A549 (cell line): ENCODE results near the gene SP5.

Experiments
- CBX2 ChIP-seq: fragments of 200-600 bp; sonication (generic); IDR thresholded peaks from 2 replicates; pipeline ENCODE4 v1.6.1; 2016; ENCODE audit warnings: low read depth, mild to moderate bottlenecking, borderline replicate concordance
- JUN ChIP-seq, 2 experiments: fragments of >200 bp; sonication (Bioruptor Twin); formaldehyde crosslinking; IDR thresholded peaks; 2 replicates in 1 of 2; 3 replicates in 1 of 2; pipeline ENCODE4 v1.6.1; 2016 to 2017
- KDM1A ChIP-seq: fragments of 200-600 bp; sonication (generic); IDR thresholded peaks from 2 replicates; pipeline ENCODE4 v1.6.1; 2016; ENCODE audit warnings: low read depth, mild to moderate bottlenecking
- SMC3 ChIP-seq: fragments of >200 bp; sonication (Bioruptor Twin); formaldehyde crosslinking; IDR thresholded peaks from 3 replicates; pipeline ENCODE4 v1.6.1; 2018; ENCODE audit warnings: inconsistent platforms
- ZFP36 ChIP-seq: fragments of 450-650 bp; IDR thresholded peaks from 2 replicates; pipeline ENCODE4 v1.6.1; 2014; ENCODE audit warnings: borderline replicate concordance; ENCODE audit not compliant: partially characterized antibody
- TF ChIP-seq, protein P1 (sequence below): fragments of >200 bp; sonication (Bioruptor Twin); formaldehyde crosslinking; IDR thresholded peaks from 3 replicates; pipeline ENCODE4 v1.5.1; 2016
- TF ChIP-seq, protein P2 (sequence below): fragments of 450-650 bp; IDR thresholded peaks from 2 replicates; pipeline ENCODE4 v1.6.1; 2014; ENCODE audit warnings: antibody characterized with exemption
- TF ChIP-seq, protein P3 (sequence below): fragments of 200-600 bp; sonication (generic); IDR thresholded peaks from 2 replicates; pipeline ENCODE4 v1.6.1; 2016; ENCODE audit warnings: antibody characterized with exemption, mild to moderate bottlenecking, moderate library complexity

- TF ChIP-seq SMC3 (no peak), ZFP36 (no peak), JUN (IDR thresholded peaks at IDR 0.05) (no peak), CBX2 (no peak), KDM1A (no peak)
- TF ChIP-seq, protein P1, sequence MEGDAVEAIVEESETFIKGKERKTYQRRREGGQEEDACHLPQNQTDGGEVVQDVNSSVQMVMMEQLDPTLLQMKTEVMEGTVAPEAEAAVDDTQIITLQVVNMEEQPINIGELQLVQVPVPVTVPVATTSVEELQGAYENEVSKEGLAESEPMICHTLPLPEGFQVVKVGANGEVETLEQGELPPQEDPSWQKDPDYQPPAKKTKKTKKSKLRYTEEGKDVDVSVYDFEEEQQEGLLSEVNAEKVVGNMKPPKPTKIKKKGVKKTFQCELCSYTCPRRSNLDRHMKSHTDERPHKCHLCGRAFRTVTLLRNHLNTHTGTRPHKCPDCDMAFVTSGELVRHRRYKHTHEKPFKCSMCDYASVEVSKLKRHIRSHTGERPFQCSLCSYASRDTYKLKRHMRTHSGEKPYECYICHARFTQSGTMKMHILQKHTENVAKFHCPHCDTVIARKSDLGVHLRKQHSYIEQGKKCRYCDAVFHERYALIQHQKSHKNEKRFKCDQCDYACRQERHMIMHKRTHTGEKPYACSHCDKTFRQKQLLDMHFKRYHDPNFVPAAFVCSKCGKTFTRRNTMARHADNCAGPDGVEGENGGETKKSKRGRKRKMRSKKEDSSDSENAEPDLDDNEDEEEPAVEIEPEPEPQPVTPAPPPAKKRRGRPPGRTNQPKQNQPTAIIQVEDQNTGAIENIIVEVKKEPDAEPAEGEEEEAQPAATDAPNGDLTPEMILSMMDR, result no peak
- TF ChIP-seq, protein P2, sequence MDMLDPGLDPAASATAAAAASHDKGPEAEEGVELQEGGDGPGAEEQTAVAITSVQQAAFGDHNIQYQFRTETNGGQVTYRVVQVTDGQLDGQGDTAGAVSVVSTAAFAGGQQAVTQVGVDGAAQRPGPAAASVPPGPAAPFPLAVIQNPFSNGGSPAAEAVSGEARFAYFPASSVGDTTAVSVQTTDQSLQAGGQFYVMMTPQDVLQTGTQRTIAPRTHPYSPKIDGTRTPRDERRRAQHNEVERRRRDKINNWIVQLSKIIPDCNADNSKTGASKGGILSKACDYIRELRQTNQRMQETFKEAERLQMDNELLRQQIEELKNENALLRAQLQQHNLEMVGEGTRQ, result no peak
- TF ChIP-seq, protein P3, sequence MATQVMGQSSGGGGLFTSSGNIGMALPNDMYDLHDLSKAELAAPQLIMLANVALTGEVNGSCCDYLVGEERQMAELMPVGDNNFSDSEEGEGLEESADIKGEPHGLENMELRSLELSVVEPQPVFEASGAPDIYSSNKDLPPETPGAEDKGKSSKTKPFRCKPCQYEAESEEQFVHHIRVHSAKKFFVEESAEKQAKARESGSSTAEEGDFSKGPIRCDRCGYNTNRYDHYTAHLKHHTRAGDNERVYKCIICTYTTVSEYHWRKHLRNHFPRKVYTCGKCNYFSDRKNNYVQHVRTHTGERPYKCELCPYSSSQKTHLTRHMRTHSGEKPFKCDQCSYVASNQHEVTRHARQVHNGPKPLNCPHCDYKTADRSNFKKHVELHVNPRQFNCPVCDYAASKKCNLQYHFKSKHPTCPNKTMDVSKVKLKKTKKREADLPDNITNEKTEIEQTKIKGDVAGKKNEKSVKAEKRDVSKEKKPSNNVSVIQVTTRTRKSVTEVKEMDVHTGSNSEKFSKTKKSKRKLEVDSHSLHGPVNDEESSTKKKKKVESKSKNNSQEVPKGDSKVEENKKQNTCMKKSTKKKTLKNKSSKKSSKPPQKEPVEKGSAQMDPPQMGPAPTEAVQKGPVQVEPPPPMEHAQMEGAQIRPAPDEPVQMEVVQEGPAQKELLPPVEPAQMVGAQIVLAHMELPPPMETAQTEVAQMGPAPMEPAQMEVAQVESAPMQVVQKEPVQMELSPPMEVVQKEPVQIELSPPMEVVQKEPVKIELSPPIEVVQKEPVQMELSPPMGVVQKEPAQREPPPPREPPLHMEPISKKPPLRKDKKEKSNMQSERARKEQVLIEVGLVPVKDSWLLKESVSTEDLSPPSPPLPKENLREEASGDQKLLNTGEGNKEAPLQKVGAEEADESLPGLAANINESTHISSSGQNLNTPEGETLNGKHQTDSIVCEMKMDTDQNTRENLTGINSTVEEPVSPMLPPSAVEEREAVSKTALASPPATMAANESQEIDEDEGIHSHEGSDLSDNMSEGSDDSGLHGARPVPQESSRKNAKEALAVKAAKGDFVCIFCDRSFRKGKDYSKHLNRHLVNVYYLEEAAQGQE, result no peak
Observed at GRCh38 chr2:170675701-170676100, 39.4 kb upstream of the SP5 start.
